GM12801 (cell line): ENCODE results near the gene NAV3.

Source experiments
- CTCF ChIP-seq: IDR thresholded peaks from one replicate; pipeline ENCODE4 v1.5.1; 2011; ENCODE audit warnings: control low read depth; ENCODE audit not compliant: insufficient read length; ENCODE audit errors: extremely low read depth

Gene NAV3

GRCh38 chr12:77845831-77846230 is 15.1 kb downstream of the NAV3 start:
- TF ChIP-seq CTCF = no peak

GRCh38 chr12:77847060-77847541 is 16.4 kb downstream of the NAV3 start:
- TF ChIP-seq CTCF = no peak

- TF ChIP-seq CTCF = no peak
These were observed 17.2 kb downstream of the NAV3 start for GRCh38 chr12:77847680-77848431.

- TF ChIP-seq CTCF = no peak
These were observed 19.4 kb downstream of the NAV3 start for GRCh38 chr12:77850129-77850528.

GRCh38 chr12:77850698-77851097 is 20.0 kb downstream of the NAV3 start:
- TF ChIP-seq CTCF = no peak

- no peak for TF ChIP-seq CTCF
These were observed 24.9 kb downstream of the NAV3 start for GRCh38 chr12:77855548-77855947.

- TF ChIP-seq CTCF = no peak
These were observed 30.6 kb downstream of the NAV3 start for GRCh38 chr12:77861317-77861716.
